Fibroblast of pulmonary artery (primary cell): Measurements from ENCODE around the gene SFN.

ENCODE experiments used
- DNase-seq: peaks from one replicate; pipeline ENCODE4 v3.0.0-alpha.2; 2010; ENCODE audit warnings: low read depth
- H3K4me3 ChIP-seq: replicated peaks from 2 replicates; pipeline ENCODE4 v1.5.1; 2011; ENCODE audit warnings: low read depth, mild to moderate bottlenecking, control low read depth, low read length, moderate library complexity
- CTCF ChIP-seq: IDR thresholded peaks from 2 replicates; pipeline ENCODE4 v1.5.1; 2011; ENCODE audit warnings: mild to moderate bottlenecking, control low read depth, low read length, inconsistent platforms; ENCODE audit errors: missing control alignments

Gene SFN

GRCh38 chr1:26853156-26853555 lies 9.8 kb upstream of the SFN start:
- TF ChIP-seq CTCF = peak; percentile 91
- H3K4me3 ChIP-seq = no peak overlapping the region
- peak; percentile 82 for DNase-seq

- H3K4me3 ChIP-seq = no peak overlapping the region
- DNase-seq = no peak
- no peak for TF ChIP-seq CTCF
These were observed 9.3 kb upstream of the SFN start for GRCh38 chr1:26853600-26853999.

GRCh38 chr1:26854906-26855305 lies 8.0 kb upstream of the SFN start:
- TF ChIP-seq CTCF = no peak
- DNase-seq = no peak
- H3K4me3 ChIP-seq = no peak overlapping the region

GRCh38 chr1:26855636-26856035 lies 7.3 kb upstream of the SFN start:
- no peak for DNase-seq
- no peak overlapping the region for H3K4me3 ChIP-seq
- no peak for TF ChIP-seq CTCF

GRCh38 chr1:26856181-26856580 lies 6.8 kb upstream of the SFN start:
- no peak for TF ChIP-seq CTCF
- H3K4me3 ChIP-seq = no peak overlapping the region
- no peak for DNase-seq

- DNase-seq = no peak
- H3K4me3 ChIP-seq = no peak overlapping the region
- no peak for TF ChIP-seq CTCF
These were observed 6.1 kb upstream of the SFN start for GRCh38 chr1:26856604-26857469.
